ENCODE data around the gene ZNF668.

Gene ZNF668

DNA sequence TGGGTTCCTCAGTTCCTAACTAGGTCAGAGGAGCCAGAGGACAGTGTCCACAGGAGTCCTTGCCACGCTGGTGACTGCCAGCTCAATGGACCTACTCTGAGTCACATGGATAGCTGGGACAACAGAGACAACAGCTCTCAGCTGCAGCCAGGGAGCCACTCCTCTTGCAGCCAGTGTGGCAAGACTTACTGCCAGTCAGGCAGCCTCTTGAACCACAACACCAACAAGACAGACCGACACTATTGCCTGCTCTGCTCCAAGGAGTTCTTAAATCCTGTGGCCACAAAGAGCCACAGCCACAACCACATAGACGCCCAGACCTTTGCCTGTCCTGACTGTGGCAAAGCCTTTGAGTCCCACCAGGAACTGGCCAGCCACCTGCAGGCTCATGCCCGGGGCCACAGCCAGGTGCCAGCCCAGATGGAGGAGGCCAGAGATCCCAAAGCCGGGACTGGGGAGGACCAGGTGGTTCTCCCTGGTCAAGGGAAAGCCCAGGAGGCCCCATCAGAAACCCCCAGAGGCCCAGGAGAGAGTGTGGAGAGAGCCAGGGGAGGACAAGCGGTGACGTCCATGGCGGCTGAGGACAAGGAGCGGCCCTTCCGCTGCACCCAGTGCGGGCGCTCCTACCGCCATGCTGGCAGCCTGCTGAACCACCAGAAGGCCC, 6.8 kb upstream of the ZNF668 start:
- Histone ChIP-seq H3K79me2 (ENCODE audit: control insufficient read depth, insufficient read depth, low read length, unreplicated experiment) (peaks cover 19% of the 10 kb centered on the region), H3K27ac (ENCODE audit: low read depth, low read length) (no peak overlapping the region), H3K4me1 (ENCODE audit: control insufficient read depth, insufficient read depth, low read length, unreplicated experiment) (peaks cover 5% of the 10 kb centered on the region), H3K36me3 (ENCODE audit: insufficient read depth, low read length) (peaks cover 25% of the 10 kb centered on the region; the same call in 1 of the 2 replicates), H3K4me3 (ENCODE audit: low read depth, low read length) (no peak overlapping the region), H3K27me3 (ENCODE audit: insufficient read depth, low read length) (no peaks in the 10 kb centered on the region), H2AFZ (ENCODE audit: low read length, unreplicated experiment) (no peak overlapping the region)

DNA sequence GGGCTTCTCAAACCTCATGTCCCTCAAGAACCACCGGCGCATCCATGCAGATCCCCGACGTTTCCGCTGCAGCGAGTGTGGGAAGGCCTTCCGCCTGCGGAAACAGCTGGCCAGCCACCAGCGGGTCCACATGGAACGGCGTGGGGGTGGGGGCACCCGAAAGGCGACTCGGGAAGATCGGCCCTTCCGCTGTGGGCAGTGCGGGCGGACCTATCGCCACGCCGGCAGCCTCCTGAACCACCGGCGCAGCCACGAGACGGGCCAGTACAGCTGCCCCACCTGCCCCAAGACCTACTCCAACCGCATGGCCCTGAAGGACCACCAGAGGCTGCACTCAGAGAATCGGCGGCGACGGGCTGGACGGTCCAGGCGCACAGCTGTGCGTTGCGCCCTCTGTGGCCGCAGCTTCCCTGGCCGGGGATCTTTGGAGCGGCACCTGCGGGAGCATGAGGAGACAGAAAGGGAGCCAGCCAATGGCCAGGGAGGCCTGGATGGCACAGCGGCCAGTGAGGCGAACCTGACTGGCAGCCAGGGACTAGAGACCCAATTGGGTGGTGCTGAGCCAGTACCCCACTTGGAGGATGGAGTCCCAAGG, 6.1 kb upstream of the ZNF668 start:
- H3K27me3 ChIP-seq (ENCODE audit: insufficient read depth, low read length) = no peaks in the 10 kb centered on the region
- H3K79me2 ChIP-seq (ENCODE audit: control insufficient read depth, insufficient read depth, low read length, unreplicated experiment) = peaks cover 26% of the 10 kb centered on the region
- peaks cover 25% of the 10 kb centered on the region; the same call in 1 of the 2 replicates for H3K36me3 ChIP-seq (ENCODE audit: insufficient read depth, low read length)
- no peak overlapping the region for H3K27ac ChIP-seq (ENCODE audit: low read depth, low read length)
- H3K4me3 ChIP-seq (ENCODE audit: low read depth, low read length) = no peak overlapping the region
- no peak overlapping the region for H2AFZ ChIP-seq (ENCODE audit: low read length, unreplicated experiment)
- peaks cover 11% of the 10 kb centered on the region for H3K4me1 ChIP-seq (ENCODE audit: control insufficient read depth, insufficient read depth, low read length, unreplicated experiment)

DNA sequence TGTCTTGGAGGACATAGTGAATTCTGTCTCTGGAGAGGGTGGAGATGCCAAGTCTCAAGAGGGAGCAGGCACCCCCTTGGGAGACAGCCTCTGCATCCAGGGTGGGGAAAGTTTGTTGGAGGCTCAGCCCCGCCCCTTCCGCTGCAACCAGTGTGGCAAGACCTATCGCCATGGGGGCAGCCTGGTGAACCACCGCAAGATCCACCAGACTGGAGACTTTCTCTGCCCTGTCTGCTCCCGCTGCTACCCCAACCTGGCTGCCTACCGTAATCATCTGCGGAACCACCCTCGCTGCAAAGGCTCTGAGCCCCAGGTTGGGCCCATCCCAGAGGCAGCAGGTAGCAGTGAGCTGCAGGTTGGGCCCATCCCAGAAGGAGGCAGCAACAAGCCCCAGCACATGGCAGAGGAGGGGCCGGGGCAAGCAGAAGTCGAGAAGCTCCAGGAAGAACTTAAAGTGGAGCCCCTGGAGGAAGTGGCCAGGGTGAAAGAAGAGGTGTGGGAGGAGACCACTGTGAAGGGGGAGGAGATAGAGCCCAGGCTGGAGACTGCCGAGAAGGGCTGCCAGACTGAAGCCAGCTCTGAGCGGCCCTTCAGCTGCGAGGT, 5.4 kb upstream of the ZNF668 start:
- no peak overlapping the region for H3K27ac ChIP-seq (ENCODE audit: low read depth, low read length)
- H3K27me3 ChIP-seq (ENCODE audit: insufficient read depth, low read length) = no peaks in the 10 kb centered on the region
- H3K4me1 ChIP-seq (ENCODE audit: control insufficient read depth, insufficient read depth, low read length, unreplicated experiment) = peaks cover 11% of the 10 kb centered on the region
- H3K4me3 ChIP-seq (ENCODE audit: low read depth, low read length) = no peak overlapping the region
- peaks cover 25% of the 10 kb centered on the region; the same call in 1 of the 2 replicates for H3K36me3 ChIP-seq (ENCODE audit: insufficient read depth, low read length)
- H3K79me2 ChIP-seq (ENCODE audit: control insufficient read depth, insufficient read depth, low read length, unreplicated experiment) = peaks cover 32% of the 10 kb centered on the region
- H2AFZ ChIP-seq (ENCODE audit: low read length, unreplicated experiment) = no peak overlapping the region

DNA sequence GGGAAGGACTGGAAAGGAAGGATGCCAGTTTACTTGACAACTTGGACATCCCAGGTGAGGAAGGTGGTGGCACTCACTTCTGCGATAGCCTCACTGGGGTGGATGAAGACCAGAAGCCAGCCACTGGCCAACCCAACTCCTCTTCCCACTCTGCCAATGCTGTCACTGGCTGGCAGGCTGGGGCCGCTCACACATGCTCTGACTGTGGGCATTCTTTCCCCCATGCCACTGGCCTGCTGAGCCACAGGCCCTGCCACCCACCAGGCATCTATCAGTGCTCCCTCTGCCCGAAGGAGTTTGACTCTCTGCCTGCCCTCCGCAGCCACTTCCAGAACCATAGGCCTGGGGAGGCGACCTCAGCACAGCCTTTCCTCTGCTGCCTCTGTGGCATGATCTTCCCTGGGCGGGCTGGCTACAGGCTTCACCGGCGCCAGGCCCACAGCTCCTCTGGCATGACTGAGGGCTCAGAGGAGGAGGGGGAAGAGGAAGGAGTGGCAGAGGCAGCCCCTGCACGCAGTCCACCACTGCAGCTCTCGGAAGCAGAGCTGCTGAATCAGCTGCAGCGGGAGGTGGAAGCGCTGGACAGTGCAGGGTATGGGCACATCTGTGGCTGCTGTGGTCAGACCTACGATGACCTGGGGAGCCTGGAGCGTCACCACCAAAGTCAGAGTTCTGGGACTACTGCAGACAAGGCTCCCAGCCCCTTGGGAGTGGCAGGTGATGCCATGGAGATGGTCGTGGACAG, 4.7 kb upstream of the ZNF668 start:
- Histone ChIP-seq H3K36me3 (ENCODE audit: insufficient read depth, low read length) (peaks cover 18% of the 10 kb centered on the region; the same call in 1 of the 2 replicates), H3K79me2 (ENCODE audit: control insufficient read depth, insufficient read depth, low read length, unreplicated experiment) (peaks cover 32% of the 10 kb centered on the region)

DNA sequence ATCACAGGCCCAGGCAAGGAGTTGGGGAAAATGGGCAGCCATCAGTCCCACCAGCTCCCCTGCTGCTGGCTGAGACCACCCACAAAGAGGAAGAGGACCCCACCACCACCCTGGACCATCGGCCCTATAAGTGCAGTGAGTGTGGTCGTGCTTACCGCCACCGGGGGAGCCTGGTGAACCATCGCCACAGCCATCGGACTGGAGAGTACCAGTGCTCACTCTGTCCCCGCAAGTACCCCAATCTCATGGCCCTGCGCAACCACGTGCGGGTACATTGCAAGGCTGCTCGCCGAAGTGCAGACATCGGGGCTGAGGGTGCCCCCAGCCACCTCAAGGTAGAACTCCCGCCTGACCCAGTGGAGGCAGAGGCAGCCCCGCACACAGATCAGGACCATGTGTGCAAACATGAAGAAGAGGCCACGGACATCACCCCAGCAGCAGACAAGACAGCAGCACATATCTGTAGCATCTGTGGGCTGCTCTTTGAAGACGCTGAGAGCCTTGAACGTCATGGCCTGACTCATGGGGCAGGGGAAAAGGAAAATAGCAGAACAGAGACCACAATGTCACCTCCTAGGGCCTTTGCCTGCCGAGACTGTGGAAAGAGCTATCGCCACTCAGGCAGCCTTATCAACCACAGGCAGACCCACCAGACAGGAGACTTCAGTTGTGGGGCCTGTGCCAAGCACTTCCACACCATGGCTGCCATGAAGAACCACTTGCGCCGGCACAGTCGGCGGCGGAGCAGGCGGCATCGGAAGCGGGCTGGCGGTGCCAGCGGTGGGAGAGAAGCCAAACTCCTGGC, 3.8 kb upstream of the ZNF668 start:
- Histone ChIP-seq H2AFZ (ENCODE audit: low read length, unreplicated experiment) (no peak overlapping the region), H3K27ac (ENCODE audit: low read depth, low read length) (no peak overlapping the region), H3K36me3 (ENCODE audit: insufficient read depth, low read length) (peaks cover 18% of the 10 kb centered on the region; the same call in 1 of the 2 replicates), H3K4me3 (ENCODE audit: low read depth, low read length) (no peak overlapping the region), H3K4me1 (ENCODE audit: control insufficient read depth, insufficient read depth, low read length, unreplicated experiment) (peaks cover 11% of the 10 kb centered on the region), H3K79me2 (ENCODE audit: control insufficient read depth, insufficient read depth, low read length, unreplicated experiment) (peaks cover 35% of the 10 kb centered on the region), H3K27me3 (ENCODE audit: insufficient read depth, low read length) (no peaks in the 10 kb centered on the region)

More for the DNA sequence above, 4.7 kb upstream of the ZNF668 start:
- no peak overlapping the region for H2AFZ ChIP-seq (ENCODE audit: low read length, unreplicated experiment)
- peaks cover 11% of the 10 kb centered on the region for H3K4me1 ChIP-seq (ENCODE audit: control insufficient read depth, insufficient read depth, low read length, unreplicated experiment)
- H3K27ac ChIP-seq (ENCODE audit: low read depth, low read length) = no peak overlapping the region
- no peaks in the 10 kb centered on the region for H3K27me3 ChIP-seq (ENCODE audit: insufficient read depth, low read length)
- H3K4me3 ChIP-seq (ENCODE audit: low read depth, low read length) = no peak overlapping the region

DNA sequence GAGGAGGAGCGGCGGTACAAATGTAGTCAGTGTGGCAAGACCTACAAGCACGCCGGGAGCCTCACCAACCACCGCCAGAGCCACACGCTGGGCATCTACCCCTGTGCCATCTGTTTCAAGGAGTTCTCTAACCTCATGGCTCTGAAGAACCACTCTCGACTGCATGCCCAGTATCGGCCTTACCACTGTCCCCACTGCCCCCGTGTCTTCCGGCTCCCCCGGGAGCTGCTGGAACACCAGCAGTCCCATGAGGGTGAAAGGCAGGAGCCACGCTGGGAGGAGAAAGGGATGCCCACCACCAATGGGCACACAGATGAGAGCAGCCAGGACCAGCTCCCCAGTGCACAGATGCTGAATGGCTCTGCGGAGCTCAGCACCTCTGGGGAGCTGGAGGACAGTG, 3.0 kb upstream of the ZNF668 start:
- no peak overlapping the region for H2AFZ ChIP-seq (ENCODE audit: low read length, unreplicated experiment)
- no peaks in the 10 kb centered on the region for H3K27me3 ChIP-seq (ENCODE audit: insufficient read depth, low read length)
- H3K4me3 ChIP-seq (ENCODE audit: low read depth, low read length) = no peak overlapping the region
- H3K27ac ChIP-seq (ENCODE audit: low read depth, low read length) = no peak overlapping the region
- H3K79me2 ChIP-seq (ENCODE audit: control insufficient read depth, insufficient read depth, low read length, unreplicated experiment) = peaks cover 43% of the 10 kb centered on the region
- H3K36me3 ChIP-seq (ENCODE audit: insufficient read depth, low read length) = peaks cover 18% of the 10 kb centered on the region; the same call in 1 of the 2 replicates
- H3K4me1 ChIP-seq (ENCODE audit: control insufficient read depth, insufficient read depth, low read length, unreplicated experiment) = peaks cover 9% of the 10 kb centered on the region

DNA sequence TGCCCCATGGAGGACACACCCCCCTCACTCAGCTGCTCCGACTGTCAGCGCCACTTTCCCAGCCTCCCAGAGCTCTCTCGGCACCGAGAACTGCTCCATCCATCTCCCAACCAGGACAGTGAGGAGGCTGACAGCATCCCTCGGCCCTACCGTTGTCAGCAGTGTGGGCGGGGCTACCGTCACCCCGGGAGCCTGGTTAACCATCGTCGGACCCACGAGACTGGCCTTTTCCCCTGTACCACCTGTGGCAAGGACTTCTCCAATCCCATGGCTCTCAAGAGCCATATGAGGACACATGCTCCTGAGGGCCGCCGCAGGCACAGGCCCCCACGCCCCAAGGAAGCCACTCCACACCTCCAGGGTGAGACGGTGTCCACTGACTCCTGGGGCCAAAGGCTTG, 2.3 kb upstream of the ZNF668 start:
- peaks cover 18% of the 10 kb centered on the region; the same call in 1 of the 2 replicates for H3K36me3 ChIP-seq (ENCODE audit: insufficient read depth, low read length)
- peaks cover 16% of the 10 kb centered on the region for H3K4me1 ChIP-seq (ENCODE audit: control insufficient read depth, insufficient read depth, low read length, unreplicated experiment)
- no peak overlapping the region for H2AFZ ChIP-seq (ENCODE audit: low read length, unreplicated experiment)
- H3K79me2 ChIP-seq (ENCODE audit: control insufficient read depth, insufficient read depth, low read length, unreplicated experiment) = peaks cover 50% of the 10 kb centered on the region
- H3K4me3 ChIP-seq (ENCODE audit: low read depth, low read length) = no peak overlapping the region; the same call in 1 of the 2 replicates
- no peaks in the 10 kb centered on the region for H3K27me3 ChIP-seq (ENCODE audit: insufficient read depth, low read length)
- no peak overlapping the region for H3K27ac ChIP-seq (ENCODE audit: low read depth, low read length)

DNA sequence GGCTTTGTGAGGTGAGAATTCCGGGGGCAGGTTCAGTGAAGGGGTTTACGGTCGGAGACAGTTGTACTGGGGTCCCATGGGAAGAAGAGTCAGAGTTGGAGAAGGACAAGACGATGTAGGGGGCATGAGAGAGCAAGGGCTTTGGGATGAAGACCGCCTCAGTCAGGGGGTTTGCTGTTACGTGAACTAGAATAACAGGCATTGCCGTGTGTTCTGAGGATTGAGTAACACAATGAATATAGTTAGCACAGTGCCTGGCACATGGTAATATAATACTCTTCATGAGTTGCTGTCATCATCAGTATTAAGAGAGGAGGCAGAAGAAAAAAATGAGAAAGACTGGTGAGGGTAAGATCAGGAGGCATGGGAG, 759 bp upstream of the ZNF668 start:
- peaks cover 13% of the 10 kb centered on the region; the same call in 1 of the 2 replicates for H3K36me3 ChIP-seq (ENCODE audit: insufficient read depth, low read length)
- peaks cover 56% of the 10 kb centered on the region for H3K79me2 ChIP-seq (ENCODE audit: control insufficient read depth, insufficient read depth, low read length, unreplicated experiment)
- peak overlapping the region; percentile 83 for H3K4me3 ChIP-seq (ENCODE audit: low read depth, low read length)
- peak overlapping the region; percentile 26 for H2AFZ ChIP-seq (ENCODE audit: low read length, unreplicated experiment)
- H3K27ac ChIP-seq (ENCODE audit: low read depth, low read length) = peak overlapping the region; percentile 84
- H3K4me1 ChIP-seq (ENCODE audit: control insufficient read depth, insufficient read depth, low read length, unreplicated experiment) = peaks cover 19% of the 10 kb centered on the region
- H3K27me3 ChIP-seq (ENCODE audit: insufficient read depth, low read length) = no peaks in the 10 kb centered on the region

DNA sequence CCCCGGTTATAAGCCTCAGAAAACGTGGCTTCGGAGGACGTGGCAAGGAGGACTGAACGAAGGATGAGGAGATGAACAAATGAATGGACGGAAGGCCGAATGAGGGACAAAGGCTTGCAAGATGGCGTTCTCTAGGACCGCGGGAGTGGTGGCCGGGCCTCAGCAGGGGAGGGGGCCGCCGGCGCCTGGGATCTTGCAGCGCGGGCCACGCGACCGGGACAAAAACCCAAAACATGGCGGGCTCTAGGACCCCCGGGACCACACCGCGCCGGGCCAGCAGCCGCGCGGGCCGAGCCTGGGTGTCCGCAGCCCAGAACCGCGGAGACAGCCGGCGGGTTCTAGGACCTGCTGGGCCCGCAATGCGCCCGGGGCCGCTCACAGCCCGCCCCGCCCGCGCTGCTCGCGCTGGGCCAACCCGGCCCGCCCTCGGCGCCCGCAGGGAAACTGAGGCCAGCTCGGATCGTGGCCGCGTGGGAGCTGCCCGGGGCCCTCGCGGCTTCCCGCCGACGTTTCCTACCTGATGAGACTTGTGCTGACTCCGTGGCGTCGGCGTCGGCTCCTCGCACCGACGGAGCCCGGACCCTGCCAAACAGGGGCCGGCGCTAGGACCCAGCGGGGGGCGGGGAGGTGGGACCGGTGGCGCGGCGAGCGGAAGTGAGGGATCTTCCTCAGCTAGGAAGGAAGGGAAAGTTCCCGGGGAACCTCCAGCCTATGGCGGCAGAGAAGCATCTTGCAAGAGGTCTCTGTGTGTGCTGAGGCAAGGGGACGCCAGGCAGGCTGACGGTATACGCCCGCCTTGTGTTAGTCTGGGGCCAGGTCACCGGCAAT, 684 bp downstream of the ZNF668 start:
- Histone ChIP-seq H3K4me1 (ENCODE audit: control insufficient read depth, insufficient read depth, low read length, unreplicated experiment) (peaks cover 19% of the 10 kb centered on the region), H3K27me3 (ENCODE audit: insufficient read depth, low read length) (no peaks in the 10 kb centered on the region), H3K36me3 (ENCODE audit: insufficient read depth, low read length) (peaks cover 13% of the 10 kb centered on the region; the same call in 1 of the 2 replicates), H3K27ac (ENCODE audit: low read depth, low read length) (peak overlapping the region; percentile 84), H3K4me3 (ENCODE audit: low read depth, low read length) (peak overlapping the region; percentile 83), H3K79me2 (ENCODE audit: control insufficient read depth, insufficient read depth, low read length, unreplicated experiment) (peaks cover 67% of the 10 kb centered on the region), H2AFZ (ENCODE audit: low read length, unreplicated experiment) (peak overlapping the region; percentile 77)

Measured in ACC112 (cell line).